ENCODE data around the gene ACP4.
"Not testable (repeated sequence)": the region's sequence is repeated elsewhere in the genome, so short reads cannot be mapped to it uniquely, and the experiment has no call there.

Gene ACP4

DNA sequence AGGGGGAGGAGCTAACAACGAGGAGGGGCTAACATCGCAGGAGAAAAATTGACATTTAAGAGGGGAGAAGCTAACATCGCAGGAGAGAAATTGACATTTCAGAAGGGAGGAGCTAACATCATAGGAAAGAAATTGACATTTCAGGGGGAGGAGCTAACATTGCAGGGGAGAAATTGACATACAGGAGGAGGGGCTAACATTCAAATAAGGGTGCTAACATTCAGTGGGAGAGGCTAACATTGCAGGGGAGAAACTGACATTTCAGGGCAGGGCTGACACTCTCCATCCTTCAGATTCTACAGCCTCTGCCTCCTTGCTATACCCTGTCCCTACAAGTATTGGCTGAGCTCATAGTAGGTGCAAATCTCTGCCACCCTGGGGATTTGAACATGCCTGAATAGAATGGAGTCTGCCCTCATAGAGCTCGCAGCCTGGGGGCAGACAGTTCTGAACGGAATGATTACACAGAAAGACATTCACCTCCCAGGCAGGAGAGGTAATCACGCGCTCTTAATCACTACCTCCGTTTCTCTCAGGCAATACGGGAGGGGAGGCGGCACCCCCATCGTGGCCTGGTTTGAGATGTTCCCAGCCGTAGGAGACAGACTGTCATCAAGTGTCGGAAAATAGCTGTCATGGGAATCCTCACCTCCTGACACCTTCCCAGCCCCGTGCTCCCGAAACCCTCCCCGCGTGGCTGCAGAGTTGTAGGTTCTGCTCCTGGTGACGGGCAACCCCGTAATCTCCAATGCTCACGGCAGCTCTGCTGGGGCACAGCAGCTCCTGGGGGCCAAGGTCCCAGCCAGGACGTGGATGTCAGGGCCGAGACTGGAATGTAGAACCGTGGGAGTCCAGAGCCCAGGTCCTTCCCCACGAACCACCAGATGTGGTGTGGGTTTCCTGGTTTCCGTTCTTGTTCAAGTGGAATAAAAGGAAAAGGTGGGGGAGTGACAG is 10.4 kb upstream of the ACP4 start:
- TF ChIP-seq, protein P1, sequence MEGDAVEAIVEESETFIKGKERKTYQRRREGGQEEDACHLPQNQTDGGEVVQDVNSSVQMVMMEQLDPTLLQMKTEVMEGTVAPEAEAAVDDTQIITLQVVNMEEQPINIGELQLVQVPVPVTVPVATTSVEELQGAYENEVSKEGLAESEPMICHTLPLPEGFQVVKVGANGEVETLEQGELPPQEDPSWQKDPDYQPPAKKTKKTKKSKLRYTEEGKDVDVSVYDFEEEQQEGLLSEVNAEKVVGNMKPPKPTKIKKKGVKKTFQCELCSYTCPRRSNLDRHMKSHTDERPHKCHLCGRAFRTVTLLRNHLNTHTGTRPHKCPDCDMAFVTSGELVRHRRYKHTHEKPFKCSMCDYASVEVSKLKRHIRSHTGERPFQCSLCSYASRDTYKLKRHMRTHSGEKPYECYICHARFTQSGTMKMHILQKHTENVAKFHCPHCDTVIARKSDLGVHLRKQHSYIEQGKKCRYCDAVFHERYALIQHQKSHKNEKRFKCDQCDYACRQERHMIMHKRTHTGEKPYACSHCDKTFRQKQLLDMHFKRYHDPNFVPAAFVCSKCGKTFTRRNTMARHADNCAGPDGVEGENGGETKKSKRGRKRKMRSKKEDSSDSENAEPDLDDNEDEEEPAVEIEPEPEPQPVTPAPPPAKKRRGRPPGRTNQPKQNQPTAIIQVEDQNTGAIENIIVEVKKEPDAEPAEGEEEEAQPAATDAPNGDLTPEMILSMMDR (IDR thresholded peaks at IDR 0.05), result no peak
- TF ChIP-seq ZFX (IDR thresholded peaks at IDR 0.05; ENCODE audit: borderline replicate concordance), result no peak

DNA sequence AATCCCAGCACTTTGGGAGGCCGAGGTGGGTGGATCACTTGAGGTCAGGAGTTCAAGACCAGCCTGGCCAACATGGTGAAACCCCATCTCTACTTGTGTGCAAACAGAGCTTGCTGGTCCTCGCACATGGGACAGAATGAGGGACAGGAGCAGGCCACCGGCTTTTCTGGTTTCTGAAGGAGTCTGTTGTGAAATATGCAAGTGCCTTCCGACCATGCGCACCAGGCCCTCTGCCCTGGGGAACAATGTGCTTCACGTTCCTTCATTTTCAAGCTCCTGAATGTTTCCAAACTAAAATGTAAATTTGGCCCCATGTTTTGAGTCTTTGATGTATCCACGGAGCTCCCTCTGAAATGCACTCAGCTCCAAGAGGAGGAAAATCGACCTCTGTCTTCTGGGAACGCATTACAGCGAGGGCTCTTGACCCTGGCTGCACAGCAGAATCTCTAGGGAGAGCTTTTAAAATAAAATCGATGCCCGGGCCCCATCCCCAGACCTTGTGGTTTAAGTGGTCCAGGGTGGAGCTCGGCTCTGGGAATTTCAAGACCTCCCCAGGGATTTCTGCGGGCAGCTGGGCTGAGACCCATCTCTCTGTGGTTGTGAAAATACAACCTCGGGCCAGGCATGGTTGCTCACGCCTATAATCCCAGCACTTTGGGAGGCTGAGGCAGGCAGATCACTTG is 9.3 kb upstream of the ACP4 start:
- no peak overlapping the region for H3K27ac ChIP-seq
- TF ChIP-seq, protein P1 (IDR thresholded peaks at IDR 0.05), result no peak
- no peak for TF ChIP-seq ZFX (IDR thresholded peaks at IDR 0.05; ENCODE audit: borderline replicate concordance)

More for the DNA sequence above, 10.4 kb upstream of the ACP4 start:
- H3K27ac ChIP-seq, result no peak overlapping the region

DNA sequence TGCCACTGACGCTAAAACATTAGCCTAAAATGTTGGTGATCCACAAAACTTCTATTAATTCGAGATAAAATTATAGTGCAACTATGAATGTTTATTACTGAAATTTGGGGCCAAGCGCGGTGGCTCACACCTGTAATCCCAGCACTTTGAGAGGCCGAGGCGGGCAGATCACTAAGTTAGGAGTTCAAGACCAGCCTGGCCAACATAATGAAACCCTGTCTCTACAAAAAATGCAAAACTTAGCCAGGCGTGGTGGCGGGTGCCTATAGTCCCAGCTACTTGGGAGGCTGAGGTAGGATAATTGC is 6.4 kb upstream of the ACP4 start:
- TF ChIP-seq, protein P1 (IDR thresholded peaks at IDR 0.05), result peak; percentile 41
- not testable (repeated sequence) for H3K27ac ChIP-seq

DNA sequence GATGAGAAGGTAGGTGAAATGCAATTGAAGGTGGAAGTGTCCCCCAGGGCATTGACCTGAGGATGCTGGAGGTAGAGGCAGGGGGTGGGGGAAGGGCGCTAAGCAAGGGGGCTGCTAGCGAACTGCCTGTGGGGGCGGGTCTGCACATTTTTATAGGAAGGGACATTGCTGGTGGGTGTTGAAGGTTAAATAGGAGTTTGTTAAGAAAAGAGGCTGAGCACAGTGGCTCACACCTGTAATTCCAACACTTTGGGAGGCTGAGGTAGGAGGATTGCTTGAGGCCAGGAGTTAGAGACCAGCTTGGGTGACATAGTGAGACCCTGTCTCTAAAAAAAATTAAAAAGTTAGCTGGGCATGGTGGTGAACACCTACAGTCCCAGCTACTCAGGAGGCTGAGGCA is 5.5 kb upstream of the ACP4 start:
- H3K27ac ChIP-seq, result no peak overlapping the region
- TF ChIP-seq ZFX (IDR thresholded peaks at IDR 0.05; ENCODE audit: borderline replicate concordance), result no peak
- TF ChIP-seq, protein P1 (IDR thresholded peaks at IDR 0.05), result no peak

DNA sequence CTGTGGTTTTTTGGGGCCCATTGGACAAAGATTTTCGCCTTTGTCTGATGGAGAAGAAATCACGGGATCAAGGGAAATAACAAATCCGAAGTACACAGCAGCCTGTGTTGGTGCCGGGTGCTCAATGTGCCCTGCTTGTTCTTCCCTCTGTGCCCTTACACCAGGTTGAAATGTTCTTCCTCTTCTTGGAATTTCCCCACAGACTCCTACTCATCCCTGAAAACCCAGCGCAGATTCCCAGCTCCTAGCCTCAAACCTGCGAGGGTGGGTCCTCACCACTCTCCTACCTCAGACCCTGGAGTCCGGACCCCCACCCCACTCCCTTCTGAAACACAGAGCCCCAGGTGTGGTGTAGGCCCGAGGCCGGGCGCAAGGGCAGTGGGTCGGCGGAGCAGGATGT is 4.9 kb upstream of the ACP4 start:
- H3K27ac ChIP-seq, result no peak overlapping the region
- TF ChIP-seq ZFX (IDR thresholded peaks at IDR 0.05; ENCODE audit: borderline replicate concordance), result no peak
- TF ChIP-seq, protein P1 (IDR thresholded peaks at IDR 0.05), result no peak

DNA sequence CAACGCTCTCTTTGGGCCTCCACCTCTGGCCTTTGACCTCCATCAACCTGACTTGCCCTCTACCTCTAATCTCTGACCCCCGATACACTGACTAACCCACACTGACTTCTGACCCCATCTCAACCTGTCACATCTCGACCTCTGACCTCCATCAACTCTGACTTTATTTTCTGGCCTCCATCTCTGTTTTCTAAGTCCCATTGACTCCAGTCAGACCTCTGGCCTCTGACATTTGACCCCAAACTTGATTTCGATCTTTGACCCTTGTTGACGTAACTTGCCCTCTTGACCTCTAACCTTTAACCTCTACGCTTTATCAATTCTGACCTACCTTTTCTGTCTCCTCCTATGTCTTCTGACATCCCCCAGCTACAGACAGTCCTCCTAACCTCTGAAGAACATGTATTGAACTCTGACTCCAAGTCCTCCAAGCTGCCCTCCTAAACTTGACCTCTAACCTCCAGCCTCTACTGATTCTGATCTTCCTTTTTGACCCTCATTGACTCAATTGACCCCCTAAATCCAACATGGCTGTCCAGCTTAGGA is 780 bp downstream of the ACP4 start:
- H3K27ac ChIP-seq, result no peak overlapping the region; the same call in 1 of the 2 replicates
- no peak for TF ChIP-seq ZFX (IDR thresholded peaks at IDR 0.05; ENCODE audit: borderline replicate concordance)
- TF ChIP-seq, protein P1 (IDR thresholded peaks at IDR 0.05), result no peak

Data from 22Rv1 (cell line).